GM20000 (cell line): ENCODE data around the gene RSU1.

Source experiments
- DNase-seq: peaks from one replicate; pipeline ENCODE4 v3.0.0; 2012; ENCODE audit warnings: low spot score
- CTCF ChIP-seq: IDR thresholded peaks from 2 replicates; pipeline ENCODE4 v1.5.1; 2012; ENCODE audit warnings: mild to moderate bottlenecking, control low read depth; ENCODE audit errors: extremely low read depth, missing control alignments

RSU1 gene

DNA sequence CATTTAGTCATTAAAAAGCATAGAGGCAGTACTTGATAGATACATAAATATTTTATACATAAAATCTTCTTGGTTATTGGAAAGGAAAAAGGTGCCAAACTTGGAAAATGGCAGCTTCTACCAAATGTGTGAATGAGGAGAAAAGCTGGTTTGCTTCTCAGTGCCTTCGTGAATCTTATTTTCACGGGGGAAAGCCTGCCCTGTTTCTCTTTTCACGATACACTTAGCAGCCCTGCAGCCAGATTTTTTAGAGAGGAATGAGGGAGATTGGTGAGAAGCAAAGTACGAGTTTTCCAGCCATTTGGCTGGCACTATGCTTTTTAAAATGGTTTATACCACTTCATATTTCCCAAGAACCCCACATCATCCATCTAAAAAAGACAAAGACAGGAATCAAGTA lies 272.6 kb downstream of the RSU1 start:
- DNase-seq = no peak
- TF ChIP-seq CTCF = no peak

GRCh38 chr10:16544099-16544498 lies 273.1 kb downstream of the RSU1 start:
- DNase-seq = no peak
- TF ChIP-seq CTCF = no peak
